Stomach (tissue), 4 donors: ENCODE data around the gene B2M.

Experiments used
- POLR2A ChIP-seq, 4 donors: fragments of 450-650 bp; IDR thresholded peaks; one replicate each; pipeline ENCODE4 v1.6.1; 2016; ENCODE audit warnings: antibody characterized with exemption in 4 of 4, control low read depth in 2 of 4, mild to moderate bottlenecking in 1 of 4, moderate library complexity in 1 of 4
- POLR2AphosphoS5 ChIP-seq, 3 donors: sonication (generic); formaldehyde crosslinking; IDR thresholded peaks; one replicate each; pipeline ENCODE4 v1.6.1; 2016; ENCODE audit warnings: antibody characterized with exemption in 3 of 3
- TF ChIP-seq, protein P1 (sequence below), 7 experiments: fragments of 450-650 bp in 4 of 7; fragments of 200-600 bp in 3 of 7; sonication (generic) in 3 of 7; IDR thresholded peaks; one replicate each; pipeline ENCODE4 v1.5.1; 2016 to 2019; ENCODE audit warnings: antibody characterized with exemption in 7 of 7, control low read depth in 2 of 7, mild to moderate bottlenecking in 1 of 7

DNA sequence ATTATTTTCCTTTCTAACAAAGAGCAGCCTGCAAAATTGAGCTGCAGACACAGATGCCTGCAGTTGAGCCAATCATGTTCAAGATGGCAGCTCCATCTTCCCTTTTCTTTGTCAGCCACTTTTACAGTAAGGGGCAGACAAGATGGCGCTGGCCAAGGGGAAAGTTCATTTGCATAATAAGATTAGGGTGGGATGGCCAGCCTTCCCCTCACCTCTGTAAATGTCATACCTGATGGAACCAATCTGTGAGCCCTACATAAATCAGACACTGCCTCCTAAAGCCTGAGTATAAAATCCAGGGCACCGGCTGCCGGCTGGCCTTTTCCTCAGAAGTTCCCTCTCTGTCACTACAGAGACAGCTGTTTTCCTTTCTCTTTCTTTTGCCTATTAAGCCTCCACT, 16.0 kb upstream of the B2M start:
- TF ChIP-seq, protein P1, sequence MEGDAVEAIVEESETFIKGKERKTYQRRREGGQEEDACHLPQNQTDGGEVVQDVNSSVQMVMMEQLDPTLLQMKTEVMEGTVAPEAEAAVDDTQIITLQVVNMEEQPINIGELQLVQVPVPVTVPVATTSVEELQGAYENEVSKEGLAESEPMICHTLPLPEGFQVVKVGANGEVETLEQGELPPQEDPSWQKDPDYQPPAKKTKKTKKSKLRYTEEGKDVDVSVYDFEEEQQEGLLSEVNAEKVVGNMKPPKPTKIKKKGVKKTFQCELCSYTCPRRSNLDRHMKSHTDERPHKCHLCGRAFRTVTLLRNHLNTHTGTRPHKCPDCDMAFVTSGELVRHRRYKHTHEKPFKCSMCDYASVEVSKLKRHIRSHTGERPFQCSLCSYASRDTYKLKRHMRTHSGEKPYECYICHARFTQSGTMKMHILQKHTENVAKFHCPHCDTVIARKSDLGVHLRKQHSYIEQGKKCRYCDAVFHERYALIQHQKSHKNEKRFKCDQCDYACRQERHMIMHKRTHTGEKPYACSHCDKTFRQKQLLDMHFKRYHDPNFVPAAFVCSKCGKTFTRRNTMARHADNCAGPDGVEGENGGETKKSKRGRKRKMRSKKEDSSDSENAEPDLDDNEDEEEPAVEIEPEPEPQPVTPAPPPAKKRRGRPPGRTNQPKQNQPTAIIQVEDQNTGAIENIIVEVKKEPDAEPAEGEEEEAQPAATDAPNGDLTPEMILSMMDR (IDR thresholded peaks at IDR 0.05): no peak
- TF ChIP-seq POLR2A (IDR thresholded peaks at IDR 0.05) (no peak), POLR2AphosphoS5 (IDR thresholded peaks at IDR 0.05) (no peak)
